Retinal pigment epithelial cell (primary cell): ENCODE measurements around the gene HPRT1.

ENCODE experiments used
- DNase-seq: peaks from one replicate; pipeline ENCODE4 v3.0.0-alpha.2; 2010; ENCODE audit warnings: low read depth
- H3K4me3 ChIP-seq: 2 replicates; pipeline ENCODE4 v1.5.1; 2011; ENCODE audit warnings: mild to moderate bottlenecking, low read length, control low read depth, moderate library complexity
- TF ChIP-seq, protein P1 (sequence below): conservative IDR thresholded peaks from 2 replicates; pipeline ENCODE4 v1.5.1; 2011; ENCODE audit warnings: low read depth, low read length, control low read depth, inconsistent platforms

HPRT1 gene

DNA sequence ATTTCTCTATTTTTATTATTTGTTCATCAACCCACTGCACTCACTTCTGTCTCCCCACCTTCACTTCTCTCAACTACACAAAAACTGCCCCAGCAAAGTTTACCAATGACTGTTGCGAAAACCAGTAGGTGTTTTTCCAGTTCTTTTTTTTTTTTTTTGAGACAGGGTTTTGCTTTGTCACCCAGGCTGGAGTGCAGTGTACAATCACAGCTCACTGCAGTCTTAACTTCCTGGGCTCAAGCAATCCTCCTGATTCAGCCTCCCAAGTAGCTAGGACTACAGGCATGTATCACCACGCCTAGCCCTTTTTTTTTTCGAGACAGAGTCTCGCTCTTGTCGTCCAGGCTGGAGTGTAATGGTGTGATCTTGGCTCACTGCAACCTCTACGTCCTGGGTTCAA, 24.1 kb upstream of the HPRT1 start:
- TF ChIP-seq, protein P1, sequence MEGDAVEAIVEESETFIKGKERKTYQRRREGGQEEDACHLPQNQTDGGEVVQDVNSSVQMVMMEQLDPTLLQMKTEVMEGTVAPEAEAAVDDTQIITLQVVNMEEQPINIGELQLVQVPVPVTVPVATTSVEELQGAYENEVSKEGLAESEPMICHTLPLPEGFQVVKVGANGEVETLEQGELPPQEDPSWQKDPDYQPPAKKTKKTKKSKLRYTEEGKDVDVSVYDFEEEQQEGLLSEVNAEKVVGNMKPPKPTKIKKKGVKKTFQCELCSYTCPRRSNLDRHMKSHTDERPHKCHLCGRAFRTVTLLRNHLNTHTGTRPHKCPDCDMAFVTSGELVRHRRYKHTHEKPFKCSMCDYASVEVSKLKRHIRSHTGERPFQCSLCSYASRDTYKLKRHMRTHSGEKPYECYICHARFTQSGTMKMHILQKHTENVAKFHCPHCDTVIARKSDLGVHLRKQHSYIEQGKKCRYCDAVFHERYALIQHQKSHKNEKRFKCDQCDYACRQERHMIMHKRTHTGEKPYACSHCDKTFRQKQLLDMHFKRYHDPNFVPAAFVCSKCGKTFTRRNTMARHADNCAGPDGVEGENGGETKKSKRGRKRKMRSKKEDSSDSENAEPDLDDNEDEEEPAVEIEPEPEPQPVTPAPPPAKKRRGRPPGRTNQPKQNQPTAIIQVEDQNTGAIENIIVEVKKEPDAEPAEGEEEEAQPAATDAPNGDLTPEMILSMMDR = no peak
- DNase-seq = no peak
- no peak overlapping the region for H3K4me3 ChIP-seq

DNA sequence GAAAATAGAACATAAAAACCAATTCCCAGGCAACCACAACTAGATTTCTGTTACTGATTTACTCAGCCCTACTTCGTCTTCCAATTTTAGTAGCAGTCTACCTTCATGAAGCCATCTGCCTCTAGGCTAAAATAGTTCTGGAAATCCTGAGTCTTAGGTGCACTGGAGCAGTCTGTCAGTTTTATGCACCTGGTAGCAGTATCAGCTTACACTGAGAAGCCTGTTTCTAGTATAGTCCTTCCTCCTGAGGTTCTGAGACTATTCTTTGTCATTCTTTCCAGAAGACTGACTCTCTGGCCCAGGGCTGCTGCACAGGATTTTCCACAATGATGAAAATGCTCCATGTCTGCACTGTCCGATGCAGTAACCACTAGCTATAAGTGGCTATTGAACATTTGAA, 16.9 kb upstream of the HPRT1 start:
- DNase-seq = no peak
- TF ChIP-seq, protein P1 = no peak

DNA sequence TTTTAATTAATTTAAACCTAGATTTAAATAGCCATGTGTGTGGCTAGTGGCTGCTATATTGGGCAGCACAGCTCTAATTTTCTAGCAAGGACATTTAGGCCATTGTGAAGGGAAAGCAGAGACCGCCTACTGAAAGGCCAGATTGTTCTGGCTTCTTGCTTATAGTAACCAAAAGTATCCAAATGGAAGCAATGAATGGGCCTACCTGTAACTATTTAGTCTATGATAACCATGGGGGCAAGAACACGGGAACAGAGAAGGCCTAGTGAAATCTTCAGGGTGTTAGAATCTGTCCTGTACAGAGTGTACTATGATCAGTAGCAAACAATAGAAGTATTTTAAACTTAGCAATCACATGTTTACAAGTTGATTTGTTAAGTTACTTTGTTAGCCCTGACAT, 16.5 kb upstream of the HPRT1 start:
- DNase-seq = no peak
- no peak overlapping the region for H3K4me3 ChIP-seq
- TF ChIP-seq, protein P1 = no peak

More for the DNA sequence above, 16.9 kb upstream of the HPRT1 start:
- no peak overlapping the region for H3K4me3 ChIP-seq

DNA sequence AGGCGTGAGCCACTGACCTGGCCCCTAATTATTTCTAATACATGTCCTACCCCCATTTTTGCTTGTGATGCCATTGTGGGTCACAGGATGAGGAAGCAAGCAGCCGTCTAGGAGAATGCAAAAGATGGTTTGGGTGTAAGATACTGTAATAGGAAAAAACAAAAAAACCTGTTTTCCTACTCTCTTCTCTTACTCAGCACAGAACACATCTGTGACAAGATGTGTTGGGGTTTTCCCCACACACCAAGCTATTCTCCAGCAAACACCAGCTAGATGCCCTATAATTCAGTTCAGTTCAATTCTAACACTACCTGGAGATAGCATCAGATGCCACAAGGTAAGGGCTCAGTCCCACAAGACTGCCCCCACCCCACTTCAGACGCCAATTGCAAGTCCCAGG, 15.3 kb upstream of the HPRT1 start:
- no peak overlapping the region for H3K4me3 ChIP-seq
- TF ChIP-seq, protein P1 = no peak
- no peak for DNase-seq

DNA sequence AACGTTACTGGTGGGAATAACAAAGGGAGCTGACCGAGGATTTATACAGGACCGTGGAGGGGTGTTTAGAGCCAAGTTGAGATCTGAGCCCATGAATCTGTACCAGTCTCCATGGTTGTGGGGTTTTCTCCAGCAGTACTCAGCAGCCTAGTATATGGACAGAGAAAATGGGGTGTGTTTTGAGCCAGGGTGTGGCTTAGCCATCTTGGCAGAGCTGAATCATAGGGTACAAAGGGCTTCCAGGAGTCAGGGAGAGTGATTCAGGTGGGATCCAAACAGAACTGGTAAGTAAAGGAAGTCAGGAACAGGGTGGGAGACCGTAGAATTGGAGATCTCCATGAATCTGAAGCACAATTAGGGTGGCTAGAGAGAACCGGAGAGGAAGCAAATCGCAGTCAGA, 7.4 kb upstream of the HPRT1 start:
- TF ChIP-seq, protein P1 = no peak
- no peak for DNase-seq
- H3K4me3 ChIP-seq = no peak overlapping the region

DNA sequence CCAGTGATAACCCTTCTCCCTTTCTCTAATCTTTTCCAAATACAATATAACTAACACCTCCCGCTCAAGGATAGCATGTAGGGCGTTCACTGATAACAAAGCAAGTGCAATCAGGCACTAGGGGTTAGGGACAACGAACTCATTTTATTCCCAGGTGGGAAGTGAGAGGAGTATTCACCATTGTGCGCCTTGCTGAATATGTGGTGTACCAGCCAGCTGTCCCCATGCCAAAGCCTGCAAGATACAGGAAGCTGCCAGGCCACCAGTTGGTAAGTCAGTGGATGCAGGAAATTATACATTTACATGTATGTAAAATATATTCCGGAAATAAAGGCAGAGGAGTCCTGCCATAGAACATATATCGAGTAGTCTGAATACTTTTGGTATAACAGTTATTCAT, 6.3 kb upstream of the HPRT1 start:
- H3K4me3 ChIP-seq = no peak overlapping the region
- DNase-seq = no peak
- TF ChIP-seq, protein P1 = no peak

DNA sequence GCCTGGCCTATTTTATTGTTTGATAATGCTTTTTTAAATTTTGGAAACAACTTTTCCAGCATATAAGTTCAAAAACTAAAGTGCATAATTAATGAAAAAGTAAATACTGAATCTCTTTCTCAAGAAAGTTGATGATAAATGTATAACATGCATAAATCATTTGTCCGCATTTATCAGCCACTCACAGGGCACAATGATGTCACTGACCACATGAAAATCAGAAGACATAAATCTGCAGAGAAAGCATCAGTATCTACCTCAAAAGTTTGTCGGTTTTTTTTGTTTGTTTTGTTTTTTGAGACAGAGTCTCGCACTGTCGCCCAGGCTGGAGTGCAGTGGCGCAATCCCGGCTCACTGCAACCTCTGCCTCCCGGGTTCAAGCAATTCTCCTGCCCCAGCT, 5.5 kb upstream of the HPRT1 start:
- TF ChIP-seq, protein P1 = no peak
- H3K4me3 ChIP-seq = no peak overlapping the region
- no peak for DNase-seq
